ENCODE results near the gene LIMS3.
"Not testable (repeated sequence)": the region's sequence is repeated elsewhere in the genome, so short reads cannot be mapped to it uniquely, and the experiment has no call there.

LIMS3 gene

GRCh38 chr2:109927803-109928202, 29.3 kb downstream of the LIMS3 start:
- DNase-seq = not testable (repeated sequence)

GRCh38 chr2:109929222-109929621, 30.7 kb downstream of the LIMS3 start:
- DNase-seq = not testable (repeated sequence)

- not testable (repeated sequence) for DNase-seq
These were observed 38.0 kb downstream of the LIMS3 start for GRCh38 chr2:109936534-109936933.

GRCh38 chr2:109945362-109945761, 46.9 kb downstream of the LIMS3 start:
- DNase-seq = not testable (repeated sequence)

GRCh38 chr2:109947262-109947958, 48.9 kb downstream of the LIMS3 start:
- DNase-seq = not testable (repeated sequence)

- not testable (repeated sequence) for DNase-seq
These were observed 49.6 kb downstream of the LIMS3 start for GRCh38 chr2:109947959-109948520.

- DNase-seq = not testable (repeated sequence)
These were observed 51.8 kb downstream of the LIMS3 start for GRCh38 chr2:109950146-109950843.

GRCh38 chr2:109963942-109964341, 65.5 kb downstream of the LIMS3 start:
- DNase-seq = not testable (repeated sequence)

GRCh38 chr2:109965482-109965881, 67.0 kb downstream of the LIMS3 start:
- not testable (repeated sequence) for DNase-seq

- not testable (repeated sequence) for DNase-seq
These were observed 67.7 kb downstream of the LIMS3 start for GRCh38 chr2:109966107-109966736.

GRCh38 chr2:109966858-109967257, 68.4 kb downstream of the LIMS3 start:
- DNase-seq = not testable (repeated sequence)

- DNase-seq = not testable (repeated sequence)
These were observed 71.4 kb downstream of the LIMS3 start for GRCh38 chr2:109969864-109970263.

- DNase-seq = not testable (repeated sequence)
These were observed 73.2 kb downstream of the LIMS3 start for GRCh38 chr2:109971710-109972109.
